Measurements from ENCODE around the gene NTM.
"Not testable (repeated sequence)": the region's sequence is repeated elsewhere in the genome, so short reads cannot be mapped to it uniquely, and the experiment has no call there.

The NTM gene

DNA sequence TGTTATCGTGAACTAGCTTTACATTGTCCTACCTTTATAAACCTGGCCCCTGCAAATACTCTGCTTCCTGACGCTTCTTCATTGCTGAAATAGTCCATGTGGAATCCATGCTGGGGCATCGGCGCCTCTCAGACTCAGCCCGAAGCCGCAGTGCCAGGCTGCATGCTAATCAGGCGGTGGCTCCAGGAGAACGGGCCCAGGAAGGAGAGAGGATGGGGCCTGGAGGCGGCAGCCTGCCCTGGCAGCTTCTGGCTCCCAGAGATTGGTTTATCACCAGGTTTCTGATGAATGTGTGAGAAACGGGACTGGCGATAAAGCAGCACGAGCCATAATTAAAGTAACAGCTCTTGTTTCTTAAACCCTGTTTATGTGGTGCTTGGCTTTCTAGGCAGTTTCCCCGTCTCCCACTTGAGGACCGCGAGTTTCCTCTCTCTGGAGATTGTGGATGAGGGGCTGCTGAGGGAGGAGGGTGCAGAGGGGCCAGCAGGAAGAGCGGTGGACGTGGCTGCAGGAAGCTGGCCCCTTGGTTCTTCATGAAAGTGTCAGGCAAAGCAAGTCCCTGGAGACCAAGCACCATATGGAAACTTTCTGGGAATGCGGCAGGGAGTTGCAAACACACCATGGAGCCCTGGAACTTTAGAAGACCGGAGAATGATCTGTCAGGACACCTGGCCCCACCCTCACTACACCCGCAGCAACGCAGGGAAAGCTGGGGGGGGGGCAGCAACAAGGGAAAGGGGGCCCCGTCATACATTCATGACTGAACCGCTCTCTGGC is 93.4 kb downstream of the NTM start:
- DNase-seq (ENCODE audit: low read depth): no peak

DNA sequence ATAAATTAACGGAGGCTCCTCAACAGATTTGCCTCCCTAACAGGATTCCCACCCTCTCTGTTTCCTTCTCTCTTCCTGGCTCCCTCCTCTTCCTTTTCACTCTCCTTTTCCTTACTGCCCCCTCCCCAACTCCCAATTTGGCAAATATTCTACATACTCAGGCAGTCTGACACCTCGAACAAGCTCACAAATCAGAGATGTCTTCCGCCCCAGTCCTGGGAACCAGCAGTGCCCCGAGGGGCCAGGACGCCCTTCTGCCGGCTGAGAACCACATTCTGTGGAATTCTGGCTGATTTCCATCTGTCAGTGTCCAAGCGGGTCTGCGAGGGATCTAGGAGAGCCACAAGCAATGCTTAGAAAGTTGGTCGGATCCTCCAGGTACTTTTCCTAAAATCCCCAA is 94.0 kb downstream of the NTM start:
- no peak for DNase-seq (ENCODE audit: low read depth)

DNA sequence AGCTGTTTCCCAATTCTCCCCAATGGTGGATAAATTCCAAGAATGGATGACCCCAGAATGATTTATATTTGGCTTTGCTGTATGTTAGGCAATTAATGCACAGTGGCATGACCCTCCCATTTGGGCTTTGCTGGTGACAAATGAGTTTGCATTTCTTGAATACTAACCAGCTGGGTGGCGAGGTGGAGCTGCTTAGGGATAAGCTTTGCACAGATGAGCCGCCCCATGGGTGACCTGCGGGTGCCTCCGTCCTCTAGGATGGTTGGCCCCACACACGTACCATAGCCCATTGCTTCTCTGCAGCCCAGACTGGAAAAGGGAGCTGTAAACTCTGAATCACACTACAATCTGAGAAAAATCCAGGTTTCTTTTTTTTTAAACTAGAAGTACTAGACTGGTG is 94.6 kb downstream of the NTM start:
- DNase-seq (ENCODE audit: low read depth): no peak

- no peak for DNase-seq (ENCODE audit: low read depth)
Observed at GRCh38 chr11:131465746-131466145, 95.3 kb downstream of the NTM start.

- DNase-seq (ENCODE audit: low read depth): no peak
Observed at GRCh38 chr11:131467645-131468394, 97.4 kb downstream of the NTM start.

DNA sequence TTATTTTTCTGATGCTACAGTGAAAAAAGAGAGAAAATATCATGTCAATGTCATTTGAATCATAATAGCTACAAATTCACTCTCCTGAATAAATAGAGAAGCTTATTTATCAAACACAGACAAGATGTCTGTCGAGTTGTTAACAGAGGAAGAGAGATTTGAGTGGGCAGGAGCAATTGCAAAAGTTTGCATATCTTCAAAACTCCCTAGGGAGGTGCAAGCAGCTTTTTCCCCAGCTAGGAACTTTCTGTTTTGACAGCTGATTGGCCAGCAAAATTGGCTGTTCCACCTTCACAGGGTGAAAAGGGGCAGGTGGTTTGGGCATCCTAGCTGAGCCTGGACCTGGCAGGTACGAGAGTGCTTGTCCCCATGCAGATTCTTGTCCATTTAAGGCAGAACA is 98.2 kb downstream of the NTM start:
- no peak for DNase-seq (ENCODE audit: low read depth)

DNA sequence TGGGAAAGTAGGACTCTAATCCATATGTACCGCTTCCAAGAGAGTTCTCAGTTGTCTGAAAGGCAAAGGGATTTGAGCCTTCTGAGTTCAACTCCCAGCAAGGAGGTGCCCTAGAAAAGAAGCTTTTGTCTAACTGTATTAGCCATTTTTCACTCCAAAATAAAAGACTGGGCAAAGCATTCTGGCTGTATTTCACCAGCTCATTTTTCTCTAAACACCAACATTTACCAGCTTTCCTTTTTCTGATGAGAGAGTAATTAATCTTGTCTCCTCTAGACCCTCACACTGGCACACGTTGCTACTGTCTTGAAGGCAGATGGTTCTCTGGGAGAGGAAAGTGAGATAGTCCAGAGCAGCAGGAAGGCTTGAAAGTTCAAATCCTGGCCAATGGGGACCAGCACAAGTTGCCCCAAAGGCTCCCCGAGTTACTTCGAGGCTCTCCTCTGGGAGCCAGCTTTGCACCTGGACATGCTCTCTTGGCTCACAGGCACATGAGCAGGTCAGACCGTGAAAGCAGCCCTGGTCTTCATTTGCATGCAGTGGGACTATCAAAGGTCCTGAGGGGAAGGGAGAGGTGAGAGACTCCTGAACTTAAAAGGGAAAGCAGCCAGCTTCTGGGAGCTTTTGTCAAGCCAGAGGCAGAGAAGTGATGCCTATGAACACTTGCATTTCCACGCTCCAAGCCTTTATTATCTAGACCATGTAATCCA is 100.0 kb downstream of the NTM start:
- DNase-seq (ENCODE audit: low read depth): no peak

GRCh38 chr11:131471976-131472375 is 101.6 kb downstream of the NTM start:
- DNase-seq (ENCODE audit: low read depth): no peak

DNA sequence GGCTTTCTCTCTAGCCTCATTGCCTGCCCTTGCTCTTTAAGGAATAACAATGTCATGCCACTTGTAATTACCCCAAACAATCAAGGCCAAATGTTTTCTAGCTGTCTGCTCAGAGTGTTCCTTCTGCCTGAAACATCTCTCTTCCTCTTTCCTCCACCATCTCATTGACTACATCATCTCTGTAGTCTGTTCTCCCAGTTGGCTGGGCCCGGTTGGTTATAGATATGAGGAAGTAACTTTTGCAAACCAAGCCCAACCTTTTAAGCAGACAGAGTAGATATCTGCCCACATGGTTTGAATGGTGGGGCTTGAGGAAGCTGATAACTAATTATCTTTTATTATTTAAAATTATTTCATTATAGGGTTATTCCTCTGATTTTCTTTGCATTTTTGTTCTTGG is 104.5 kb downstream of the NTM start:
- no peak for DNase-seq (ENCODE audit: low read depth)

- no peak for DNase-seq (ENCODE audit: low read depth)
Observed at GRCh38 chr11:131476266-131476665, 105.9 kb downstream of the NTM start.

DNA sequence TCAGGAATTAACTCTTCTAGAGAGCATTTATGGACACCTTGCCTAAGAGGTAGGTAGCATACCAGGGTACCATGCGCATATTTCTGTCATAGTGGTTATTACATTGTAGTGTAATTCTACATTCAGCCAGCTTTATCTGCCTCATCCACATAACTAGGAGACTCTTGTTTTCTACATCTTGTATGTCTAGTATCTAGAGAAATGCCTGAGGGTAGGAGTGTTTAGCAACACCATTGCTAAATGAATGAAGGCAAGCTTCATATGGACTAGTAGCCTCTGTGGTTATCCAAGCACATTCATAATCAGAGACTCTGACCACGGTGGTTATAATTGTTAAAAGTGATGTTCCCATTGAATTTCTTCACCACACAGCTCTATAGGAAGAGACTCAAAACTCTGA is 107.9 kb downstream of the NTM start:
- no peak for DNase-seq (ENCODE audit: low read depth)

DNA sequence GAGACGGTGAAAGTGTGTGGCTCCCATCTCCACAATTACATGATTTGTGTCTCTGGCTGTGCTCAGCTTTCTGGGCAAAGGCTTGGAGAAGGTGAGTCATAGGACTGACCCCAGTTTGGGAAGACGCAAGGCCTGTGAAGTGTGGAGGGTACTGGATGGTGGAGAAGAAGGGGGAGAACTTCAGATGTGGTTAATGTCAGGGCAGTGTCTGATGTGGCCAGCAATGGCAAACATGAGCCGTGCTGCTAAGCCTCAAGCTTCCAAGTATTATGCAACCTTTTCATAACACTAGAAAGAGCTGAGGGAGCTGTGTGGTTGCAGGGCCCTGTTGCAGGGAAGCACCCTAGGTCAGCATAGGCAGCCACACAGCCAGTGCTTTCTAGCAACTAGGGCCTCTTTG is 110.9 kb downstream of the NTM start:
- DNase-seq (ENCODE audit: low read depth): no peak

GRCh38 chr11:131481971-131482370 is 111.6 kb downstream of the NTM start:
- no peak for DNase-seq (ENCODE audit: low read depth)

- DNase-seq (ENCODE audit: low read depth): no peak
Observed at GRCh38 chr11:131483453-131483852, 113.0 kb downstream of the NTM start.

GRCh38 chr11:131483877-131484276 is 113.5 kb downstream of the NTM start:
- no peak for DNase-seq (ENCODE audit: low read depth)

GRCh38 chr11:131486100-131486499 is 115.7 kb downstream of the NTM start:
- no peak for DNase-seq (ENCODE audit: low read depth)

- no peak for DNase-seq (ENCODE audit: low read depth)
Observed at GRCh38 chr11:131486937-131487635, 116.7 kb downstream of the NTM start.

- no peak for DNase-seq (ENCODE audit: low read depth)
Observed at GRCh38 chr11:131488238-131488637, 117.8 kb downstream of the NTM start.

GRCh38 chr11:131491503-131491902 is 121.1 kb downstream of the NTM start:
- no peak for DNase-seq (ENCODE audit: low read depth)

GRCh38 chr11:131495423-131495822 is 125.0 kb downstream of the NTM start:
- DNase-seq (ENCODE audit: low read depth): no peak

DNA sequence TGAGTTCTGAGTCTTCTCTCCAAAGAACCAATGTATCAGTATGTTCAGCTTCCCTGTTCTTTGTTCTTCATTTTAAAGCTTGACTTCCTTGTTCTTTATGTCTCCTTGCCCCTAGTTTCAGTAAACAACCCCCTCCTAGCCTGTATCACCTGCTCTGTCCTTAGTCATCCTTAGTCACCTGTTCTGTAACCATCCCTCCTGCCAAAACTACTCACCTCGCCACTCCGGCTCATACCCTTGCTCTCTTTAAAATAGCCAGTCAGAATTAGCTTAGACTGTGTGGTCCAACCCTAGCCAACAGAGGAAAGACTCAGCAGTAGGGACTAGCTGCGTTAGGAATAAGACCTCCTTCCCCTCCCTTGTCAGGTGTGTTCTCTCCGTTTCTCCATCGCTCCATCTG is 127.3 kb downstream of the NTM start:
- not testable (repeated sequence) for DNase-seq (ENCODE audit: low read depth)

GRCh38 chr11:131498631-131499160 is 128.3 kb downstream of the NTM start:
- DNase-seq (ENCODE audit: low read depth): no peak

Data from activated T-helper 1 cell treated with Interleukin-2 at 50 U/mL for 16 hours (primary cell).